K562 (cell line): ENCODE data around the gene TNMD. TPM values are rescaled to one million over a fixed set of nuclear protein-coding genes. Genes with fewer than 3 reads are reported as not detected.

ENCODE experiments used
- ATAC-seq: fragments of 200-7000 bp; cut with Tn5 transposase; 3 replicates; pipeline ENCODE4 v1.9.1; 2020; ENCODE audit warnings: moderate library complexity
- BruUV-seq: library from RNA; stranded (reverse); fragments of 400-500 nt; replicated peaks from 2 replicates; lab custom pipeline; 2021; lab: Mats Ljungman, UMichigan
- CTCF ChIA-PET: fragments of 300-600 bp; formaldehyde crosslinking; extraction: SDS; loops from one replicate; lab custom pipeline; 2021; ENCODE audit warnings: low intra/inter-chr PET ratio; lab: Yijun Ruan, JAX
- POLR2A ChIA-PET: fragments of 300-600, 350-650 bp; sonication (Branson Sonifier 250); formaldehyde crosslinking; extraction: SDS; loops from one replicate; lab custom pipeline; 2021; ENCODE audit warnings: antibody characterized with exemption, inconsistent platforms; lab: Yijun Ruan, JAX
- DNase-seq, 4 experiments: peaks; one replicate each; pipeline versions ENCODE4 v3.0.0 to v3.0.0-alpha.2; 2011 to 2018; ENCODE audit warnings: low spot score in 3 of 4, mixed read lengths in 3 of 4; ENCODE audit errors: extremely low read depth in 1 of 4
- FAIRE-seq: peaks from 2 replicates; lab custom pipeline; 2011; peaks lifted over from hg19 to GRCh38; lab: Jason Lieb, UNC
- H2AFZ ChIP-seq: 2 replicates; pipeline ENCODE4 v1.6.0; 2011; ENCODE audit warnings: low read depth, low read length, control low read depth, inconsistent platforms
- H3K27ac ChIP-seq: fragments of 200-600 bp; 3 replicates; pipeline ENCODE4 v1.8.0; 2011; ENCODE audit warnings: low read depth, mild to moderate bottlenecking, control low read depth, inconsistent platforms, low read length, moderate library complexity, mixed read lengths; ENCODE audit errors: extremely low read depth
- H3K27me3 ChIP-seq, 2 experiments: fragments of 300-600 bp in 1 of 2; 2 replicates in 1 of 2; 3 replicates in 1 of 2; pipeline versions ENCODE4 v1.6.0 to v1.8.0; 2011; ENCODE audit warnings: inconsistent platforms in 2 of 2, low read length in 2 of 2, mild to moderate bottlenecking in 1 of 2, mixed read lengths in 1 of 2, moderate library complexity in 1 of 2; ENCODE audit not compliant: control insufficient read depth in 2 of 2, insufficient read depth in 2 of 2
- H3K36me3 ChIP-seq: fragments of 300-600 bp; 3 replicates; pipeline ENCODE4 v1.8.0; 2011; ENCODE audit warnings: mild to moderate bottlenecking, low read length, inconsistent platforms; ENCODE audit not compliant: control insufficient read depth, insufficient read depth
- H3K4me1 ChIP-seq, 2 experiments: fragments of 200-600 bp in 1 of 2; replicated peaks in 1 of 2; 2 replicates in 1 of 2; 3 replicates in 1 of 2; pipeline versions ENCODE4 v1.5.1 to v1.8.0; 2011; ENCODE audit warnings: inconsistent platforms in 2 of 2, low read length in 2 of 2, mild to moderate bottlenecking in 1 of 2, mixed read lengths in 1 of 2, moderate library complexity in 1 of 2; ENCODE audit not compliant: control insufficient read depth in 2 of 2, insufficient read depth in 2 of 2
- H3K4me2 ChIP-seq: 2 replicates; pipeline ENCODE4 v1.6.1; 2011; ENCODE audit warnings: low read length, control low read depth, inconsistent platforms, mixed read lengths; ENCODE audit not compliant: insufficient read depth
- H3K4me3 ChIP-seq: fragments of 200-600 bp; sonication (generic), shearing (Covaris generic); 2 replicates; pipeline ENCODE4 v1.5.1; 2016; ENCODE audit warnings: control low read depth, inconsistent platforms
- H3K79me2 ChIP-seq: fragments of 200-600 bp; 3 replicates; pipeline ENCODE4 v1.8.0; 2011; ENCODE audit warnings: low read length, inconsistent platforms; ENCODE audit not compliant: control insufficient read depth, insufficient read depth
- H3K9ac ChIP-seq, 2 experiments: 2 replicates each; pipeline versions ENCODE4 v1.6.0 to v1.6.1; 2011; ENCODE audit warnings: low read depth in 2 of 2, low read length in 2 of 2, control low read depth in 1 of 2, inconsistent platforms in 1 of 2, mild to moderate bottlenecking in 1 of 2, mixed read lengths in 1 of 2; ENCODE audit not compliant: insufficient read depth in 1 of 2
- H3K9me1 ChIP-seq: one replicate; pipeline ENCODE4 v1.6.0; 2011; ENCODE audit warnings: inconsistent platforms, mild to moderate bottlenecking, low read length, moderate library complexity; ENCODE audit not compliant: control insufficient read depth, insufficient read depth
- H3K9me3 ChIP-seq: replicated peaks from 2 replicates; pipeline ENCODE4 v1.5.1; 2011; ENCODE audit warnings: low read depth, low read length, inconsistent platforms; ENCODE audit not compliant: control insufficient read depth, insufficient read depth
- H4K20me1 ChIP-seq: replicated peaks from 2 replicates; pipeline ENCODE4 v1.6.1; 2011; ENCODE audit warnings: low read length, inconsistent platforms, mixed read lengths; ENCODE audit not compliant: control insufficient read depth, insufficient read depth
- CUX1 ChIP-seq: fragments of 200-800 bp; sonication (Bioruptor generic); IDR thresholded peaks from 2 replicates; pipeline ENCODE4 v1.6.1; 2016; ENCODE audit warnings: missing genetic modification characterization, missing compliant biosample characterization
- CXXC5 ChIP-seq: fragments of 250-450 bp; sonication (Bioruptor Pico); IDR thresholded peaks from 2 replicates; pipeline ENCODE4 v1.8.0; 2022; ENCODE audit warnings: inconsistent platforms, mild to moderate bottlenecking, moderate library complexity
- HNRNPL ChIP-seq: fragments of 200-400 bp; formaldehyde crosslinking; IDR thresholded peaks from 2 replicates; pipeline ENCODE4 v1.6.1; 2017; ENCODE audit warnings: low read depth, mild to moderate bottlenecking, low read length
- MED1 ChIP-seq: sonication (generic); formaldehyde crosslinking; IDR thresholded peaks from 2 replicates; pipeline ENCODE4 v1.8.1; 2023; ENCODE audit warnings: missing genetic modification reagents, borderline replicate concordance
- PPARD ChIP-seq: fragments of 250-450 bp; sonication (Bioruptor Pico); IDR thresholded peaks from 2 replicates; pipeline ENCODE4 v1.8.0; 2022; ENCODE audit warnings: inconsistent platforms, mild to moderate bottlenecking, moderate library complexity
- PTBP1 ChIP-seq: fragments of 200-400 bp; formaldehyde crosslinking; IDR thresholded peaks from 2 replicates; pipeline ENCODE4 v1.6.1; 2017; ENCODE audit warnings: low read depth, low read length
- U2AF1 ChIP-seq: fragments of 200-400 bp; formaldehyde crosslinking; optimal IDR thresholded peaks from 2 replicates; pipeline ENCODE3; 2017; ENCODE audit warnings: mild to moderate bottlenecking, low read depth, low read length, moderate library complexity
- WHSC1 ChIP-seq: IDR thresholded peaks from one replicate; pipeline ENCODE4 v1.6.1; 2012; ENCODE audit warnings: low read length, control low read depth, inconsistent platforms
- ZFP91 ChIP-seq: sonication (generic); formaldehyde crosslinking; IDR thresholded peaks from 2 replicates; pipeline ENCODE4 v1.8.0; 2022; ENCODE audit warnings: mild to moderate bottlenecking, missing genetic modification reagents
- ZNF184 ChIP-seq: sonication (generic); formaldehyde crosslinking; IDR thresholded peaks from 2 replicates; pipeline ENCODE4 v1.5.0; 2020; ENCODE audit warnings: missing genetic modification reagents
- ZNF197 ChIP-seq: fragments of 200-800 bp; sonication (Bioruptor generic); IDR thresholded peaks from 2 replicates; pipeline ENCODE4 v1.6.1; 2016; ENCODE audit warnings: low read depth, missing genetic modification characterization, missing compliant biosample characterization
- ZNF253 ChIP-seq: fragments of 250-450 bp; sonication (Bioruptor Pico); conservative IDR thresholded peaks from 2 replicates; pipeline ENCODE4 v1.6.1; 2021; ENCODE audit warnings: mild to moderate bottlenecking
- ZNF3 ChIP-seq: fragments of 250-450 bp; sonication (Bioruptor Pico); IDR thresholded peaks from 2 replicates; pipeline ENCODE4 v1.5.0; 2021; ENCODE audit warnings: mild to moderate bottlenecking, moderate library complexity
- ZNF507 ChIP-seq: conservative IDR thresholded peaks from 2 replicates; pipeline ENCODE4 v1.6.1; 2017; ENCODE audit warnings: missing genetic modification characterization, missing compliant biosample characterization
- WGBS: fragments of 100-300 bp; shearing (Covaris generic); methylation state at CpG from one replicate; pipeline ENCODE4 v1.1.6; 2016; ENCODE audit warnings: low coverage, mixed read lengths; ENCODE audit not compliant: insufficient coverage; ENCODE audit errors: missing lambda C conversion rate; 5-methylcytosine and 5-hydroxymethylcytosine counted together
- in situ Hi-C: fragments of 300-500 bp; cut with MboI; formaldehyde crosslinking; loops from 4 replicates; pipeline ENCODE4 v1.15.0; 2018; ENCODE audit warnings: inconsistent platforms, mixed read lengths
- intact Hi-C: fragments of 100-400 bp; cut with micrococcal nuclease; formaldehyde crosslinking; loops from 2 replicates; pipeline ENCODE4 v1.14.2; 2022
- polyA plus RNA-seq, 8 experiments: library from polyadenylated mRNA; depleted of rRNA in 4 of 8; stranded (reverse) in 5 of 8; unstranded in 3 of 8; fragments of >200 nt; fragmentation: Nextera tagmentation in 2 of 8; fragmentation: Illumina TruSeq in 1 of 8; extraction: Ambion mirVana in 2 of 8; extraction: Trizol in 1 of 8; gene quantifications; 2 replicates each; pipeline versions ENCODE4 v1.2.1 to v1.2.3, GENCODE V29; 2011 to 2014; ENCODE audit warnings: inconsistent platforms in 1 of 8, missing spikeins in 1 of 8
- total RNA-seq, 7 experiments: library from RNA; depleted of rRNA in 6 of 7; stranded (reverse); fragments of >200 nt in 6 of 7; fragmentation: Illumina TruSeq in 2 of 7; extraction: Trizol in 2 of 7; gene quantifications; 2 replicates each; pipeline versions ENCODE4 v1.2.1 to v1.2.3, GENCODE V29; 2011 to 2021; ENCODE audit warnings: low replicate concordance in 1 of 7

The TNMD gene
- total and polyA plus RNA-seq, 9 of the 15 experiments (the other 6 are each of a cell fraction or from before 2014, with no cell fraction given), result not detected

- TF ChIP-seq ZNF184 (CRISPR knock-in tag) (no peak), ZNF197 (no peak)
Measured at GRCh38 chrX:100645106-100645505, 60.4 kb downstream of the TNMD start (continued).

- Histone ChIP-seq H3K9me1 (no peaks in the 10 kb centered on the region), H2AFZ (no peak overlapping the region), H3K9me3 (no peaks in the 10 kb centered on the region), H3K27me3 (no peaks in the 10 kb centered on the region), H3K79me2 (no peaks in the 10 kb centered on the region), H3K27ac (no peak overlapping the region), H3K4me3 (no peak overlapping the region), H3K36me3 (no peaks in the 10 kb centered on the region), H3K4me1 (no peaks in the 10 kb centered on the region), H3K9ac (no peak overlapping the region), H4K20me1 (no peaks in the 10 kb centered on the region), H3K4me2 (no peak overlapping the region)
- no peak for TF ChIP-seq HNRNPL
- no peak for TF ChIP-seq ZFP91
- no peak for TF ChIP-seq PTBP1
- TF ChIP-seq CUX1 (CRISPR knock-in tag), result no peak
- TF ChIP-seq CXXC5 (CRISPR knock-in tag), result no peak
- no peak for TF ChIP-seq U2AF1
- no peak for TF ChIP-seq PPARD
- no peak for TF ChIP-seq MED1 (CRISPR knock-in tag)
- no peak for TF ChIP-seq ZNF3 (CRISPR knock-in tag)
- no peak for TF ChIP-seq WHSC1
- TF ChIP-seq ZNF253 (CRISPR knock-in tag), result no peak
- no peak for TF ChIP-seq ZNF507 (tag)
- no peak for ATAC-seq
- no peak for DNase-seq
- CTCF ChIA-PET, result no interaction called here
- BruUV-seq, result no TSS peak
- FAIRE-seq, result no peak
- POLR2A ChIA-PET, result no interaction called here
- in situ Hi-C loops, result no loop called here
- intact Hi-C loops, result no loop called here
- 0% methylated on average over 1 of the region's 1 CpG for WGBS
Measured at GRCh38 chrX:100647095-100647494, 62.4 kb downstream of the TNMD start.
